ENCODE measurements around the gene SYNE1.

Gene SYNE1

GRCh38 chr6:152257581-152257980 lies 379.6 kb downstream of the SYNE1 start:
- Histone ChIP-seq H3K4me1 (ENCODE audit: control insufficient read depth, insufficient read depth, low read length) (no peaks in the 10 kb centered on the region), H3K9me3 (ENCODE audit: control insufficient read depth, insufficient read depth, low read depth, low read length) (peaks cover 3% of the 10 kb centered on the region), H3K9ac (ENCODE audit: low read length) (no peak overlapping the region), H3K36me3 (ENCODE audit: control insufficient read depth, insufficient read depth, low read length) (no peaks in the 10 kb centered on the region), H3K4me3 (ENCODE audit: low read depth, low read length) (no peak overlapping the region), H3K27me3 (ENCODE audit: control insufficient read depth, insufficient read depth, low read length) (no peaks in the 10 kb centered on the region), H3K27ac (ENCODE audit: low read depth, low read length) (no peak overlapping the region)

- Histone ChIP-seq H3K4me1 (ENCODE audit: control insufficient read depth, insufficient read depth, low read length) (no peaks in the 10 kb centered on the region), H3K9me3 (ENCODE audit: control insufficient read depth, insufficient read depth, low read depth, low read length) (no peaks in the 10 kb centered on the region)
These were observed 387.0 kb downstream of the SYNE1 start for GRCh38 chr6:152250127-152250526.

GRCh38 chr6:152248980-152249379 lies 388.2 kb downstream of the SYNE1 start:
- Histone ChIP-seq H3K27me3 (ENCODE audit: control insufficient read depth, insufficient read depth, low read length) (no peaks in the 10 kb centered on the region), H3K9me3 (ENCODE audit: control insufficient read depth, insufficient read depth, low read depth, low read length) (no peaks in the 10 kb centered on the region), H3K4me1 (ENCODE audit: control insufficient read depth, insufficient read depth, low read length) (no peaks in the 10 kb centered on the region), H3K9ac (ENCODE audit: low read length) (no peak overlapping the region), H3K36me3 (ENCODE audit: control insufficient read depth, insufficient read depth, low read length) (no peaks in the 10 kb centered on the region), H3K4me3 (ENCODE audit: low read depth, low read length) (no peak overlapping the region), H3K27ac (ENCODE audit: low read depth, low read length) (no peak overlapping the region)

More at GRCh38 chr6:152250127-152250526, 387.0 kb downstream of the SYNE1 start:
- no peaks in the 10 kb centered on the region for H3K36me3 ChIP-seq (ENCODE audit: control insufficient read depth, insufficient read depth, low read length)
- no peaks in the 10 kb centered on the region for H3K27me3 ChIP-seq (ENCODE audit: control insufficient read depth, insufficient read depth, low read length)
- no peak overlapping the region for H3K9ac ChIP-seq (ENCODE audit: low read length)
- no peak overlapping the region for H3K27ac ChIP-seq (ENCODE audit: low read depth, low read length)
- H3K4me3 ChIP-seq (ENCODE audit: low read depth, low read length): no peak overlapping the region

DNA sequence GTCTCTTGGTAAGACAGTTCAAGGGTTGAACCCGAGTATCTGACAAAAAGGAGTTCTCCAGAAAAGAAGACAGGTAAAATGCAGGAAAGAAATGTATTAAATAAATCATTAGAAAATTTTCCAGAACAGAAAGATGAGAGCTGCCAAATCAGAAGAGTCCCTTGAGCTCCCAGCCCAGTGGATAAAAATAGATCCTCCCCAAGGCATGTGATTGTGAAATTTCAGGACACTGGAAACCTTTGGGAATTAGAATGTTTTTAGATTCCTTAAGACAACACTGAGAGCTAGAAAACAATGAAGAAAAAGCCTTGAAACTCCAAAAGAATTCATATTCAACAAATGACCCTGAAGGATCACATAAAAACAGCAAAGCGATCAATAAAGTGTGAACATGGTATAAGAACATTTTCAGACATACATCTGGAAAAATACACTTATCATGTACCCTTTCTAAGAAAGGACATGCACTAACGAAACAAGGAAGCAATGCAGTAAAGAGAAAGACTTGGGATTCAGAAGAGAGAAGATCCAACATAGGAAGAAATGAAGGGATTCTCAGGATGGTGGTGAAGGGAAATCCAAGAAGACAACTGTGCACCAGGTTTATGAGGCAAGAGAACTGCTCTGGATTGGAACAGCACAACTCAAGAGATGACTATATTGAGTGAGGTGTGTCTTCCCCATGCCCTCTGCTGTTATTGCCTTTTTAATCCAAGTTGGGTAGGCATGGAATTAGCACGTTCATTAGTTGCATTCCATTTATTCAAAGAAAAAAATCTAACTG lies 390.4 kb downstream of the SYNE1 start:
- Histone ChIP-seq H3K27ac (ENCODE audit: low read depth, low read length) (no peak overlapping the region), H3K9ac (ENCODE audit: low read length) (no peak overlapping the region), H3K4me1 (ENCODE audit: control insufficient read depth, insufficient read depth, low read length) (no peaks in the 10 kb centered on the region), H3K36me3 (ENCODE audit: control insufficient read depth, insufficient read depth, low read length) (no peaks in the 10 kb centered on the region), H3K9me3 (ENCODE audit: control insufficient read depth, insufficient read depth, low read depth, low read length) (no peaks in the 10 kb centered on the region), H3K4me3 (ENCODE audit: low read depth, low read length) (no peak overlapping the region), H3K27me3 (ENCODE audit: control insufficient read depth, insufficient read depth, low read length) (no peaks in the 10 kb centered on the region)

DNA sequence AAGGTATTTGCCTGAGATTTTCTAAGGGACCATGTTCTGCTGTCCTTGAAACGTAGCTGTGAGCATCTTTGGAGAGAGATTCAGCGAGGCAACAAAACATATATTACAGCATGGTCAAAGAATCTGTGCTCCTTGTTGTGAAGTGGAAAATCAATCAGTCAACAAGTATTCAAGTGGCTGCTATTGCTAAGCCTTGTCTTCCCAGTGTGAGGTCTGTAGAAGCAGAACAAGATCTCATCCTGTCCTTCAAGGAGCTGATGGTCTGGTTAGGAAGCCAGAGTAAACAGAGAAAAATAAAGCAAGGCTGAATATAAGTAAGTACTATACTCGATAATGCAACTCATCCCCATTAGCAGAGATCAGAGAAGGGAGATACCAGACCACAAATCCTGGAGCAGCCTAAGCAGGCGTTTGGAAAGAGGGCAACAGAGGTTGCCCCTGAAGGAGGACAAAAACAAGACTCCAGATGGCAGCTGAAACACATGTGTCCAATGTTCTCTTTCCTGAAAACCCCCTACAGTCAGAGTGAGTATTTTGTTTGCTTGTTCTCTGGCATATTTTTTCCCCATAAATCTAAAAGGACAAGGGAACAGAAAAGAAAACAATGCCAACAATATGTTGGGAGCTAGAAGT lies 392.0 kb downstream of the SYNE1 start:
- no peak overlapping the region for H3K9ac ChIP-seq (ENCODE audit: low read length)
- no peaks in the 10 kb centered on the region for H3K9me3 ChIP-seq (ENCODE audit: control insufficient read depth, insufficient read depth, low read depth, low read length)
- H3K4me1 ChIP-seq (ENCODE audit: control insufficient read depth, insufficient read depth, low read length): no peaks in the 10 kb centered on the region
- no peak overlapping the region for H3K4me3 ChIP-seq (ENCODE audit: low read depth, low read length)
- H3K27ac ChIP-seq (ENCODE audit: low read depth, low read length): no peak overlapping the region
- no peaks in the 10 kb centered on the region for H3K27me3 ChIP-seq (ENCODE audit: control insufficient read depth, insufficient read depth, low read length)
- H3K36me3 ChIP-seq (ENCODE audit: control insufficient read depth, insufficient read depth, low read length): no peaks in the 10 kb centered on the region

DNA sequence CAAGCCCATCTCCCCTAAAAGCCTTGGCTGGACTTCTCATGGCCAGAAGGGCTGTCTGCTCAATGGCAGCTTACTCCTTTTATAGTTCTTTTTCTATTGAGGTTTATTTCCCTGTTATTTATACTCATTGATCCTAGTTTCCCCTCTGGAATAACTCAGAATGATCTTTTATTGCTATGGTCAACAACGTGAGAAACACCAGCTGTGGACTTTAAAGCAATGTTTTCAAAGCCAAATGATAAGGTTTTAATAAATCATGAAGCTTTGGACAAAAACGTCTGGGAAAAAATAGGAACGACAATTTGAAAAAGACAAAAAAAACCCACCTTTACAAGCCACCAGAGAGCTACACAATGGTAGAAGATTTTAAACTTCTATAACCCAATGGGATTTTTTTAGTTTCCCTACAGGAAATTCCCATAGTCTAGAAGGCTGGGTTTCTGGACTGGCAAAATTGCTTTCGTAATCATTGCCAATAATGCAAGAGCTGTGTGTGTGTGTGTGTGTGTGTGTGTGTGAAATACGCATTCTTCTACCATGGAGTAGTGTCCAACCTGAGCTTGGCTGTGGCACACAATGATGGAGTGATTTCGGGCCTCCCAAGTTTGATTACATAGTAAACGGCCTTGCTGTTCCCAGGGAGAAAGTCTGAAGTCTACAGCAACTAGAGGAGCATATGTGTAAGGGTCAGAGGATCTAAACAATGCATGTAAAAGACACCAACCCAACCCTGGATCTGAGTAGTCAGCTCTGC lies 396.0 kb downstream of the SYNE1 start:
- no peak overlapping the region for H3K4me3 ChIP-seq (ENCODE audit: low read depth, low read length)

GRCh38 chr6:152240436-152240835 lies 396.7 kb downstream of the SYNE1 start:
- Histone ChIP-seq H3K9me3 (ENCODE audit: control insufficient read depth, insufficient read depth, low read depth, low read length) (no peaks in the 10 kb centered on the region), H3K4me3 (ENCODE audit: low read depth, low read length) (no peak overlapping the region), H3K27me3 (ENCODE audit: control insufficient read depth, insufficient read depth, low read length) (no peaks in the 10 kb centered on the region), H3K4me1 (ENCODE audit: control insufficient read depth, insufficient read depth, low read length) (no peaks in the 10 kb centered on the region), H3K9ac (ENCODE audit: low read length) (no peak overlapping the region), H3K27ac (ENCODE audit: low read depth, low read length) (no peak overlapping the region), H3K36me3 (ENCODE audit: control insufficient read depth, insufficient read depth, low read length) (no peaks in the 10 kb centered on the region)

More for the DNA sequence above, 396.0 kb downstream of the SYNE1 start:
- Histone ChIP-seq H3K27me3 (ENCODE audit: control insufficient read depth, insufficient read depth, low read length) (no peaks in the 10 kb centered on the region), H3K9ac (ENCODE audit: low read length) (no peak overlapping the region), H3K4me1 (ENCODE audit: control insufficient read depth, insufficient read depth, low read length) (no peaks in the 10 kb centered on the region), H3K27ac (ENCODE audit: low read depth, low read length) (no peak overlapping the region), H3K9me3 (ENCODE audit: control insufficient read depth, insufficient read depth, low read depth, low read length) (no peaks in the 10 kb centered on the region), H3K36me3 (ENCODE audit: control insufficient read depth, insufficient read depth, low read length) (no peaks in the 10 kb centered on the region)

GRCh38 chr6:152236370-152237097 lies 400.6 kb downstream of the SYNE1 start:
- H3K4me1 ChIP-seq (ENCODE audit: control insufficient read depth, insufficient read depth, low read length): no peaks in the 10 kb centered on the region; the same call in 1 of the 2 replicates
- H3K27ac ChIP-seq (ENCODE audit: low read depth, low read length): no peak overlapping the region
- no peaks in the 10 kb centered on the region for H3K27me3 ChIP-seq (ENCODE audit: control insufficient read depth, insufficient read depth, low read length)
- no peaks in the 10 kb centered on the region for H3K9me3 ChIP-seq (ENCODE audit: control insufficient read depth, insufficient read depth, low read depth, low read length)
- no peaks in the 10 kb centered on the region for H3K36me3 ChIP-seq (ENCODE audit: control insufficient read depth, insufficient read depth, low read length)
- no peak overlapping the region for H3K9ac ChIP-seq (ENCODE audit: low read length)
- H3K4me3 ChIP-seq (ENCODE audit: low read depth, low read length): no peak overlapping the region

GRCh38 chr6:152233547-152234320 lies 403.4 kb downstream of the SYNE1 start:
- Histone ChIP-seq H3K27ac (ENCODE audit: low read depth, low read length) (no peak overlapping the region), H3K4me3 (ENCODE audit: low read depth, low read length) (no peak overlapping the region), H3K9ac (ENCODE audit: low read length) (no peak overlapping the region), H3K4me1 (ENCODE audit: control insufficient read depth, insufficient read depth, low read length) (no peaks in the 10 kb centered on the region; the same call in 1 of the 2 replicates), H3K36me3 (ENCODE audit: control insufficient read depth, insufficient read depth, low read length) (no peaks in the 10 kb centered on the region), H3K27me3 (ENCODE audit: control insufficient read depth, insufficient read depth, low read length) (no peaks in the 10 kb centered on the region), H3K9me3 (ENCODE audit: control insufficient read depth, insufficient read depth, low read depth, low read length) (no peaks in the 10 kb centered on the region)

DNA sequence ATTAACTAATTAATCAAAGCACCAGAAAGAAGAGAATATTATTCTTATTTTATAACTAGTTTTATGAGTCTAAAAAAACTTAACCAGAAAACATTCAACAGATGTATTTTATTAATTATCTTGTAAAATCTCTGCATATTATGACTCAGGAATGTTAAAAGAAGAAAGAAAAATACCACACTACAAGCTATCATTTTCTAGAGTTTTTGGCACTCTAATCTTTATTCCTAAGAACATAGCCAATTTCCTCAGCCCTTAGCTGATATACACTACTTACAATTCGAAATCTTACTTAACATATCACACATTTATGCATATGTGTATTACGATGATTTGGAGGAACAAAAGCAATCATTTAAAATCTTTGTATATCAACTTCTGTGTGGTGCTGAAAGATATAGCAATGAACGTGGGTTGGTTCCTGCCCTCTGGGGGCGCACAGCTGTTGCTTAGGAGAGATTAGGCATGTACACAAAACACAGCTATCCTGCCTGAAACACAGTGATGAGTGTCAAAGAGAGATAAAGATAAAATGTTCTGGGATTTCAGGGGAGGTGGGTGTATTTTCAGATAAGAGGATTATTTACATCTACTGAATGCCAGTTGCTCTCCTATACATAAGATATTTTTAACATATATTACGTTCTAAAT lies 404.5 kb downstream of the SYNE1 start:
- H3K9ac ChIP-seq (ENCODE audit: low read length): no peak overlapping the region

More for the DNA sequence above, 404.5 kb downstream of the SYNE1 start:
- Histone ChIP-seq H3K36me3 (ENCODE audit: control insufficient read depth, insufficient read depth, low read length) (no peaks in the 10 kb centered on the region), H3K27ac (ENCODE audit: low read depth, low read length) (no peak overlapping the region), H3K9me3 (ENCODE audit: control insufficient read depth, insufficient read depth, low read depth, low read length) (no peaks in the 10 kb centered on the region), H3K27me3 (ENCODE audit: control insufficient read depth, insufficient read depth, low read length) (no peaks in the 10 kb centered on the region), H3K4me3 (ENCODE audit: low read depth, low read length) (no peak overlapping the region), H3K4me1 (ENCODE audit: control insufficient read depth, insufficient read depth, low read length) (no peaks in the 10 kb centered on the region; the same call in 1 of the 2 replicates)

Data from HUES6 (cell line).